SU-DHL-6 (cell line): ENCODE measurements around the gene SLC39A9.

Experiments
- H2AFZ ChIP-seq: fragments of 200-600 bp; sonication (generic); 2 replicates; pipeline ENCODE4 v1.6.1; 2014; ENCODE audit warnings: low read depth, mild to moderate bottlenecking, moderate library complexity, mixed read lengths, antibody characterized with exemption, low read length; ENCODE audit not compliant: severe bottlenecking
- H3F3A ChIP-seq: fragments of 200-600 bp; shearing (Covaris generic); 2 replicates; pipeline ENCODE4 v1.6.0; 2016; ENCODE audit warnings: antibody characterized with exemption, mild to moderate bottlenecking; ENCODE audit not compliant: insufficient read depth
- H3K27ac ChIP-seq: fragments of 200-600 bp; sonication (generic); 2 replicates; pipeline ENCODE4 v1.5.1; 2016; ENCODE audit warnings: low read depth, mild to moderate bottlenecking, low read length, moderate library complexity, mixed read lengths
- H3K27me3 ChIP-seq: fragments of 200-600 bp; sonication (generic), shearing (Covaris generic); 2 replicates; pipeline ENCODE4 v1.6.0; 2014; ENCODE audit warnings: mild to moderate bottlenecking, low read length
- H3K36me3 ChIP-seq: fragments of 200-600 bp; sonication (generic); 2 replicates; pipeline ENCODE4 v1.6.1; 2014; ENCODE audit warnings: mild to moderate bottlenecking, low read length, mixed read lengths
- H3K4me2 ChIP-seq: fragments of 300-600, 200-600 bp; shearing (Covaris generic), sonication (generic); 2 replicates; pipeline ENCODE4 v1.6.0; 2014; ENCODE audit warnings: low read length, low read depth, mild to moderate bottlenecking; ENCODE audit not compliant: poor library complexity, severe bottlenecking
- H3K4me3 ChIP-seq: fragments of 200-600 bp; sonication (generic); 2 replicates; pipeline ENCODE4 v1.5.1; 2014; ENCODE audit warnings: antibody characterized with exemption, low read length, mild to moderate bottlenecking, mixed read lengths; ENCODE audit not compliant: insufficient read depth, poor library complexity, severe bottlenecking
- H3K79me2 ChIP-seq: fragments of 200-600 bp; sonication (generic); 2 replicates; pipeline ENCODE4 v1.6.1; 2014; ENCODE audit warnings: mild to moderate bottlenecking, low read length, moderate library complexity; ENCODE audit not compliant: insufficient read depth
- H3K9ac ChIP-seq: fragments of 200-600 bp; sonication (generic); 2 replicates; pipeline ENCODE4 v1.7.0; 2014; ENCODE audit warnings: mild to moderate bottlenecking, low read length
- H3K9me2 ChIP-seq: fragments of 200-600 bp; sonication (generic); replicated peaks from 2 replicates; pipeline ENCODE4 v1.6.1; 2014; ENCODE audit warnings: low read length; ENCODE audit not compliant: insufficient read depth
- H3K9me3 ChIP-seq: fragments of 200-600 bp; sonication (generic); 2 replicates; pipeline ENCODE4 v1.6.1; 2014; ENCODE audit warnings: low read length, mixed read lengths; ENCODE audit not compliant: insufficient read depth
- H4K20me1 ChIP-seq: fragments of 200-600 bp; sonication (generic); 2 replicates; pipeline ENCODE4 v1.6.1; 2014; ENCODE audit warnings: low read depth, mild to moderate bottlenecking, antibody characterized with exemption, low read length, moderate library complexity, mixed read lengths
- EZH2phosphoT487 ChIP-seq: fragments of 200-600 bp; sonication (generic), shearing (Covaris generic); conservative IDR thresholded peaks from 2 replicates; pipeline ENCODE4 v1.6.1; 2018; ENCODE audit warnings: mild to moderate bottlenecking, antibody characterized with exemption, low read length, moderate library complexity, mixed read lengths
- TF ChIP-seq, protein P1 (sequence below): fragments of 200-600 bp; sonication (generic); IDR thresholded peaks from one replicate; pipeline ENCODE4 v1.5.1; 2017; ENCODE audit warnings: antibody characterized with exemption, mild to moderate bottlenecking, low read length, moderate library complexity; ENCODE audit not compliant: insufficient read depth, poor library complexity, severe bottlenecking

SLC39A9 gene

DNA sequence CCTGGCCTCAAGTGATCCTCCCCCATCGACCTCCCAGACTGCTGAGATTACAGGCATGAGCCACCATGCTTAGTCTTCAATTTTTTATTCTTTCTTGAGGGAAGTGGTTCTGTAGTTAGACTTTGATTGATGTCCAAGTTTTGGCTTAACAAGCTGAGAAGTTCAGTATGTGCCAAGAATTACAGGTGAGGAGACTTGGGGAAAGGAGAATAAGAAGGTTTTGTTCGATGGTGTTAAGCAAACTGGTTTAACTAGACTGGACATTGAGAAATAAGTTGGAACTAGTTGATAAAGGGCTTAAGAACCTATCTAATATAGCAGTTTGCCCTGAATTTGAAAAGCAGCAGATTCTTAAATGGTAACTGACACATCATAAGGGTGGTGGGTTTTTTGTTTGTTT lies 53.4 kb downstream of the SLC39A9 start:
- no peaks in the 10 kb centered on the region for H3K9me3 ChIP-seq
- H3K27ac ChIP-seq: no peak overlapping the region
- TF ChIP-seq, protein P1, sequence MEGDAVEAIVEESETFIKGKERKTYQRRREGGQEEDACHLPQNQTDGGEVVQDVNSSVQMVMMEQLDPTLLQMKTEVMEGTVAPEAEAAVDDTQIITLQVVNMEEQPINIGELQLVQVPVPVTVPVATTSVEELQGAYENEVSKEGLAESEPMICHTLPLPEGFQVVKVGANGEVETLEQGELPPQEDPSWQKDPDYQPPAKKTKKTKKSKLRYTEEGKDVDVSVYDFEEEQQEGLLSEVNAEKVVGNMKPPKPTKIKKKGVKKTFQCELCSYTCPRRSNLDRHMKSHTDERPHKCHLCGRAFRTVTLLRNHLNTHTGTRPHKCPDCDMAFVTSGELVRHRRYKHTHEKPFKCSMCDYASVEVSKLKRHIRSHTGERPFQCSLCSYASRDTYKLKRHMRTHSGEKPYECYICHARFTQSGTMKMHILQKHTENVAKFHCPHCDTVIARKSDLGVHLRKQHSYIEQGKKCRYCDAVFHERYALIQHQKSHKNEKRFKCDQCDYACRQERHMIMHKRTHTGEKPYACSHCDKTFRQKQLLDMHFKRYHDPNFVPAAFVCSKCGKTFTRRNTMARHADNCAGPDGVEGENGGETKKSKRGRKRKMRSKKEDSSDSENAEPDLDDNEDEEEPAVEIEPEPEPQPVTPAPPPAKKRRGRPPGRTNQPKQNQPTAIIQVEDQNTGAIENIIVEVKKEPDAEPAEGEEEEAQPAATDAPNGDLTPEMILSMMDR: no peak
- TF ChIP-seq EZH2phosphoT487: no peak
- no peak overlapping the region for H3K4me3 ChIP-seq
- no peak overlapping the region for H3K4me2 ChIP-seq
- H3K9me2 ChIP-seq: no peaks in the 10 kb centered on the region
- peaks cover 12% of the 10 kb centered on the region; the same call in 1 of the 2 replicates for H3K36me3 ChIP-seq
- no peak overlapping the region for H2AFZ ChIP-seq
- no peaks in the 10 kb centered on the region for H3K79me2 ChIP-seq
- no peaks in the 10 kb centered on the region for H3F3A ChIP-seq
- H3K27me3 ChIP-seq: no peaks in the 10 kb centered on the region
- no peak overlapping the region for H3K9ac ChIP-seq
- no peaks in the 10 kb centered on the region for H4K20me1 ChIP-seq

DNA sequence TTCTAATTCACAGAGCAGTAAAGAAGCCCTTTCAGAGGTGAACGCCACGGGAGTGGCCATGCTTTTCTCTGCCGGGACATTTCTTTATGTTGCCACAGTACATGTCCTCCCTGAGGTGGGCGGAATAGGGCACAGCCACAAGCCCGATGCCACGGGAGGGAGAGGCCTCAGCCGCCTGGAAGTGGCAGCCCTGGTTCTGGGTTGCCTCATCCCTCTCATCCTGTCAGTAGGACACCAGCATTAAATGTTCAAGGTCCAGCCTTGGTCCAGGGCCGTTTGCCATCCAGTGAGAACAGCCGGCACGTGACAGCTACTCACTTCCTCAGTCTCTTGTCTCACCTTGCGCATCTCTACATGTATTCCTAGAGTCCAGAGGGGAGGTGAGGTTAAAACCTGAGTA lies 59.9 kb downstream of the SLC39A9 start:
- H3K9ac ChIP-seq: no peak overlapping the region
- H3K27ac ChIP-seq: no peak overlapping the region
- H3F3A ChIP-seq: no peaks in the 10 kb centered on the region
- TF ChIP-seq, protein P1: no peak
- no peak for TF ChIP-seq EZH2phosphoT487
- H3K4me2 ChIP-seq: no peak overlapping the region
- H3K9me2 ChIP-seq: no peaks in the 10 kb centered on the region
- no peaks in the 10 kb centered on the region for H3K9me3 ChIP-seq
- H3K27me3 ChIP-seq: no peaks in the 10 kb centered on the region
- no peaks in the 10 kb centered on the region for H3K79me2 ChIP-seq
- H3K36me3 ChIP-seq: peaks cover 17% of the 10 kb centered on the region
- H3K4me3 ChIP-seq: no peak overlapping the region
- H4K20me1 ChIP-seq: no peaks in the 10 kb centered on the region
- H2AFZ ChIP-seq: no peak overlapping the region

DNA sequence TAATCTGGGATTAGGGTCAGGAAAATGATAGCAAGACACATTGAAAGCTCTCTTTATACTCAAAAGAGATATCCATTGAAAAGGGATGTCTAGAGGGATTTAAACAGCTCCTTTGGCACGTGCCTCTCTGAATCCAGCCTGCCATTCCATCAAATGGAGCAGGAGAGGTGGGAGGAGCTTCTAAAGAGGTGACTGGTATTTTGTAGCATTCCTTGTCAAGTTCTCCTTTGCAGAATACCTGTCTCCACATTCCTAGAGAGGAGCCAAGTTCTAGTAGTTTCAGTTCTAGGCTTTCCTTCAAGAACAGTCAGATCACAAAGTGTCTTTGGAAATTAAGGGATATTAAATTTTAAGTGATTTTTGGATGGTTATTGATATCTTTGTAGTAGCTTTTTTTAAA lies 60.6 kb downstream of the SLC39A9 start:
- Histone ChIP-seq H3K9me2 (no peaks in the 10 kb centered on the region), H3K4me2 (no peak overlapping the region), H4K20me1 (no peaks in the 10 kb centered on the region), H3K79me2 (no peaks in the 10 kb centered on the region), H3F3A (no peaks in the 10 kb centered on the region), H3K36me3 (peaks cover 17% of the 10 kb centered on the region), H3K27me3 (no peaks in the 10 kb centered on the region), H3K4me3 (no peak overlapping the region), H3K9me3 (no peaks in the 10 kb centered on the region), H3K27ac (no peak overlapping the region), H2AFZ (no peak overlapping the region), H3K9ac (no peak overlapping the region)
- TF ChIP-seq, protein P1: no peak
- no peak for TF ChIP-seq EZH2phosphoT487
